AG09309 (cell line): ENCODE measurements around the gene LAMC1.

ENCODE experiments used
- DNase-seq: peaks from one replicate; pipeline ENCODE4 v3.0.0-alpha.2; 2010; ENCODE audit warnings: low read depth
- H3K4me3 ChIP-seq: 2 replicates; pipeline ENCODE4 v1.5.1; 2011; ENCODE audit warnings: mild to moderate bottlenecking, low read depth, low read length, moderate library complexity; ENCODE audit not compliant: control insufficient read depth
- CTCF ChIP-seq: IDR thresholded peaks from 2 replicates; pipeline ENCODE4 v1.5.1; 2011; ENCODE audit warnings: mild to moderate bottlenecking, low read depth, low read length, inconsistent platforms; ENCODE audit not compliant: insufficient read depth, control insufficient read depth; ENCODE audit errors: missing control alignments

LAMC1 gene

GRCh38 chr1:183012301-183012994 lies 10.8 kb upstream of the LAMC1 start:
- H3K4me3 ChIP-seq: no peak overlapping the region
- no peak for DNase-seq
- no peak for TF ChIP-seq CTCF

GRCh38 chr1:183019139-183019740 lies 4.0 kb upstream of the LAMC1 start:
- TF ChIP-seq CTCF: no peak
- no peak for DNase-seq
- no peak overlapping the region for H3K4me3 ChIP-seq

DNA sequence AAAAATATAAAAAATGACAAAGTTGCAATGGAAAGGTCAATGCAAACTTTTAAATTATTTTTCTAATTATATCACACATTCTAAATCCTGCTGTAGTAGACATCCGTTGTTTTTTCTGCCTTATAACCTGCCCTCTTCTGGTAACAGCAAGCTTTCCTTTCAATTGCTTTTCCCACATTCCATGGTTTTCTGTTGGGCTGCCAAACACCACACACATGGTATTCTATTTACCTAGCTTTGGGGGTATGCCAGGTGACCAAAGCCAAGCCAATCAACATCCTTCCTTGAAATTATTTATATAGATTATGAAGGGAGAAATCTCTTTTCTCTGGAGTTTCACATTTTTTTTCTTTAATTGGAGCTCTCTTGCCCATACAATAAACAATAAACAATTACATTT lies 3.4 kb upstream of the LAMC1 start:
- DNase-seq: no peak
- no peak overlapping the region for H3K4me3 ChIP-seq
- peak; percentile 37 for TF ChIP-seq CTCF

DNA sequence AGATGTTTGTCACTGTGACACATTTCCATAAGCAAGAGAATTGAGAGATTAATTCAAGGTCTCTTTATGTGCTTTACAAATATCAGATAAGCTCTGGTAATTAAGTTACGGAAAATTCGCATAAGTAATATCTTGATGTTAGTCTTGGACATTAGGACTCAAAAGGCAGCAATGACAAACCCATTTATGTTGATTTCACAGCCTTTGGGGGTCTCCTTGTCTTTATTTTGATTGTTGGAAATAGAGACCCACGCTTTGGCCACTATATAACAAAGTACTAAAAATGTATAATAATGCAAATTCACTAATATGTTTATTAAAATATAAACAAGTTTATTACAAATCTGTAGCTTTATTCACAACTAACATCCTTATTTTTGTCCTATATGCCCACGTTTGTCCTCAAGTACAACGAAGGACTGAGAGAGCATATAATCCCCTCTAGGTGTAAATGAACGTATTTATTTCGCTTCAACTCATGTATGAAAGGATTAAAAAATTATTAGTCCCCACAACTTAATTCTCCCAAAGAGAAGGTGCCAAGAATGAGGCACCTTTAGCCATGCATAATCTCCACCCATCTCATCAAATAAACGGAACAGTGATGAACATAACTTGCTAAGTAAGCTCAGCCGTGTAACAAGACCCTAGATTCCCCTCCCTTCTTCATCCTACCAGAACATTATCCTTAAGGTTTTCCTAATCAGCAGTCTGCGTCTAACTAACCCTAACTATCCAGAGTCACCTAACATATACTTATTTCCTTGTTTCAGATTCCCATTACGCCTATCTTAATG lies 1.6 kb upstream of the LAMC1 start:
- no peak for DNase-seq
- no peak for TF ChIP-seq CTCF
- no peak overlapping the region for H3K4me3 ChIP-seq

DNA sequence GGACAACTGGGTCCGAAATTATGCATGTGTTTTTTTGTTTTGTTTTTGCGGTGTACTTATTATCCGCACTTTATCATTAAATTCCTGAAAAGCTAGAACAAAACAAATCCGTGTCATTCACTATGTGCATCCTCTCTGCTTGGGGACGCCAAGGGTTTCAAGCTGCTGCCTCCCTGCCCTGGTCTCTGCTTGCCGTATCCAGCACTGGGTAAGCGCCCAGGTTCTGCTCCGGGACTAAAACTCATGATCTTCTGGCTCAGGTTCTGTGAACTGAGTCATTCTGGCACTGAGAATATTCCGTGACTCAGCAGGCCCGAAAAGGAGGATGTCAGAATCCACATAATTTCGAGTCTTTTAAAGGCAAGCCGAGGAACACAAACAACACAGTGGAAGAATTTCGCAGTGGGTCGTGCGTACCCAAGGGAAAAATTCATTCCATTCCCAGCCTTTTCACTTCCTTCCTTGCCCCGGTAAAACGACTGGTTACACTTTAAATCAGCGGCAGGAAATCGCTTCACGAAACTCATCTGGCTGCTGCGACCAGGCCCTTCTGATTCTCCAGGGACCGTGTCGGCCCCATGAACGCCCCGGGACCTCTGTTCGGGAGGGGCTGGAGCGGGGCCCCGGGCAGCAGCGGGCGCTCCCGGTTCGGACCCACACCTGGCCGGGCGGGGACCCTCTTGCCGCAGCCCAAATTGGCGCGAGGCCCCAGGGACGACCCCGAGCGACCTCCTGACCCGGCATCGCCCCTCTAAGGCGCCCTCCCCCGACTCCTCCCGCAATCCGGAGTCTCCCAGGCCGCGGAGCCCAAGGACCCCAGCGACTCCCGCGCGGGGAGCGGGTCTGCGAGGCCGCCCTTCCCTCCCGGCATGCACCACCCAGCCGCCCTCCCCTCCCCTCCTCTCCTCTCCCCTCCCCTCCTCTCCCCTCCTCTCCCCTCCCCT lies 746 bp upstream of the LAMC1 start:
- no peak for TF ChIP-seq CTCF
- DNase-seq: peak; percentile 94

More for the DNA sequence above, 746 bp upstream of the LAMC1 start:
- H3K4me3 ChIP-seq: peak overlapping the region; percentile 70
